T-cell (primary cell): ENCODE measurements around the gene CCL1. TPM values are rescaled to one million over a fixed set of nuclear protein-coding genes. Genes with fewer than 3 reads are reported as not detected.

Experiments used
- ATAC-seq, 4 experiments: fragments of 200-7000 bp in 3 of 4; fragments of 150-1000 bp in 1 of 4; cut with Tn5 transposase; replicated peaks in 1 of 4; 1 replicate in 3 of 4; 2 replicates in 1 of 4; pipeline ENCODE4 v1.10.0; 2021; ENCODE audit warnings: moderate library complexity in 3 of 4, mild to moderate bottlenecking in 2 of 4, moderate number of reproducible peaks in 1 of 4
- CTCF ChIA-PET, 2 donors: fragments of 300-600 bp; sonication (Branson Sonifier 250); formaldehyde crosslinking; loops; one replicate each; lab custom pipeline; 2022; ENCODE audit warnings: antibody characterized with exemption in 2 of 2; lab: Charles Lee
- POLR2A ChIA-PET, 2 donors: fragments of 300-600 bp; sonication (Branson Sonifier 250); formaldehyde crosslinking; loops; one replicate each; lab custom pipeline; 2022; ENCODE audit warnings: antibody characterized with exemption in 2 of 2; lab: Charles Lee
- DNase-seq, 35 experiments: peaks; one replicate each; pipeline versions ENCODE4 v3.0.0 to v3.0.0-alpha.2; 2013 to 2023
- H3K27ac ChIP-seq: one replicate; pipeline ENCODE4 v1.5.1; 2013; ENCODE audit warnings: low read length
- H3K27me3 ChIP-seq, 2 experiments: replicated peaks in 1 of 2; 1 replicate in 1 of 2; 2 replicates in 1 of 2; pipeline versions ENCODE4 v1.6.1 to v1.7.0; 2013; ENCODE audit warnings: low read length in 1 of 2, mixed read lengths in 1 of 2; ENCODE audit not compliant: control insufficient read depth in 2 of 2, insufficient read depth in 2 of 2; ENCODE audit errors: extremely low read depth in 1 of 2
- H3K36me3 ChIP-seq, 2 donors: 1 replicate in 1 of 2; 2 replicates in 1 of 2; pipeline versions ENCODE4 v1.6.1 to v1.7.0; 2013; ENCODE audit warnings: low read length in 1 of 2; ENCODE audit not compliant: control insufficient read depth in 2 of 2, insufficient read depth in 1 of 2; ENCODE audit errors: extremely low read depth in 1 of 2
- H3K4me1 ChIP-seq, 2 experiments: 1 replicate in 1 of 2; 2 replicates in 1 of 2; pipeline versions ENCODE4 v1.6.1 to v1.7.0; 2013; ENCODE audit warnings: low read length in 2 of 2, mixed read lengths in 1 of 2; ENCODE audit not compliant: insufficient read depth in 2 of 2, control insufficient read depth in 1 of 2; ENCODE audit errors: extremely low read depth in 1 of 2
- H3K4me3 ChIP-seq, 2 donors: 1 replicate in 1 of 2; 2 replicates in 1 of 2; pipeline versions ENCODE4 v1.5.1 to v1.7.0; 2013; ENCODE audit warnings: mild to moderate bottlenecking in 2 of 2, low read length in 1 of 2, moderate library complexity in 1 of 2; ENCODE audit not compliant: control insufficient read depth in 1 of 2; ENCODE audit errors: extremely low read depth in 1 of 2
- H3K9me3 ChIP-seq: 2 replicates; pipeline ENCODE4 v1.7.0; 2013
- H3K27ac Mint-ChIP-seq, 2 donors: one replicate each; pipeline ENCODE4 v1.8.0; 2020 to 2021; ENCODE audit warnings: mild to moderate bottlenecking in 2 of 2, mixed read lengths in 2 of 2
- H3K27me3 Mint-ChIP-seq, 2 donors: one replicate each; pipeline ENCODE4 v1.8.0; 2021 to 2022; ENCODE audit warnings: mixed read lengths in 2 of 2
- H3K36me3 Mint-ChIP-seq: one replicate; pipeline ENCODE4 v1.8.0; 2021; ENCODE audit warnings: mixed read lengths
- H3K4me1 Mint-ChIP-seq, 3 donors: one replicate each; pipeline ENCODE4 v1.8.0; 2020 to 2022; ENCODE audit warnings: mixed read lengths in 3 of 3, mild to moderate bottlenecking in 1 of 3
- H3K4me3 Mint-ChIP-seq, 3 donors: one replicate each; pipeline ENCODE4 v1.8.0; 2020 to 2022; ENCODE audit warnings: mild to moderate bottlenecking in 3 of 3, mixed read lengths in 3 of 3, moderate library complexity in 3 of 3
- H3K9me3 Mint-ChIP-seq, 3 donors: one replicate each; pipeline ENCODE4 v1.8.0; 2020 to 2022; ENCODE audit warnings: mixed read lengths in 3 of 3
- WGBS: methylation state at CpG from one replicate; pipeline ENCODE4 v1.1.5; 2013; ENCODE audit warnings: missing lambda C conversion rate; ENCODE audit not compliant: insufficient coverage; 5-methylcytosine and 5-hydroxymethylcytosine counted together
- total RNA-seq, 35 experiments: library from RNA in 6 of 35; stranded (reverse) in 6 of 35; fragments of 120-200 nt in 1 of 35; gene quantifications; one replicate each; pipeline versions ENCODE4 v1.2.1 to v1.2.4 and lab custom pipeline; 2013 to 2026

CCL1 gene
- total RNA-seq, 5 donors from 2014 or later (not counting 1 experiment from before 2014, with no cell fraction given), result not detected

DNA sequence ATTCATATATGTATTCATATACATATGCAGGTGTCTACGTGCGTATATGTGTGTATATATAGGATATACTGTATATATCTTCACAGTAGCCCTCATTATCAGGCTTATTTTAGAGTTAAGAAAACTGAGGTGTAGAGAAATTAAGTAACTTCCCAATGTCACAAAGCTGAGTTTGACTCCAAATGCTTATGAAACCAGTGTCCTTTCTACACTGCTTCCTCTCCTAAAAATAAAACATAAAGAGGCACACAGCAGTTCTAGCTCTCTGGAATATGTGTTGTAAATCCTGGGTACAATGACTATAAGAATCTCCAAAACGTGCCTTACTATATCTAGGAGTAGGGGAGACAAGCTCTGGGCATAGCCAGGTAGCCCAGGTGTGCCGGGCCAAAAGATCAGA, 40.0 kb upstream of the CCL1 start:
- no peak overlapping the region for H3K4me3 Mint-ChIP-seq
- Histone ChIP-seq H3K9me3 (no peaks in the 10 kb centered on the region), H3K4me1 (no peaks in the 10 kb centered on the region), H3K27me3 (peaks cover 0 to 7% of the 10 kb centered on the region in 2 experiments), H3K36me3 (no peaks in the 10 kb centered on the region), H3K4me3 (no peak overlapping the region), H3K27ac (no peak overlapping the region)
- H3K9me3 Mint-ChIP-seq, result no peaks in the 10 kb centered on the region
- H3K27me3 Mint-ChIP-seq, result peaks cover 3 to 12% of the 10 kb centered on the region in 2 donors
- ATAC-seq, result no peak
- WGBS, result 0% methylated on average over 1 of the region's 4 CpGs
- CTCF ChIA-PET, result no interaction called here
- H3K27ac Mint-ChIP-seq, result no peak overlapping the region
- peaks cover 0 to 2% (median 0%) of the 10 kb centered on the region in 3 donors for H3K4me1 Mint-ChIP-seq
- POLR2A ChIA-PET, result no interaction called here
- H3K36me3 Mint-ChIP-seq, result no peaks in the 10 kb centered on the region
- no peak for DNase-seq

DNA sequence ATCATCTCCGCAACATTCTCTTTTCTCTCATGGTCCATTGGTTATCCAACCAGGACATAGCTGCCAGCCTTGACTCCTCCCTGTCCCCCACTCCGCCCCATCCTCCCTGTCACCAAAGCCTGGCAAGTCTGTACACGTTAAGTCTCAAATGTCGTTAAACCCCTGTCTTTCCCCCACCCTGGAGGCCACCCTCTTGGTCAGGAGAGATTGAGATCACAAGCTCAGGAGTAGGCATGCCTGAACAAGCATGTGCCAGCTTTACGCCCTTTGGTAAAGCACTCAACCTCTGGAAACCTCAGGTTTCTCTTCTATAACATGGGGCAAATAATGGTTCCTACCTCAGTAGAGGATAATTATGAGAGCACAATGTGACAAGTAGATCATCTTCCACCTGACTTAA, 38.1 kb upstream of the CCL1 start:
- Mint-ChIP-seq H3K4me3 (no peak overlapping the region), H3K4me1 (peaks cover 0 to 2% (median 0%) of the 10 kb centered on the region in 3 donors), H3K9me3 (no peaks in the 10 kb centered on the region), H3K36me3 (no peaks in the 10 kb centered on the region), H3K27me3 (peaks cover 10 to 13% of the 10 kb centered on the region in 2 donors), H3K27ac (no peak overlapping the region)
- Histone ChIP-seq H3K4me1 (no peaks in the 10 kb centered on the region), H3K36me3 (no peaks in the 10 kb centered on the region), H3K27me3 (peaks cover 0 to 7% of the 10 kb centered on the region in 2 experiments), H3K27ac (no peak overlapping the region), H3K4me3 (no peak overlapping the region), H3K9me3 (no peaks in the 10 kb centered on the region)
- no peak for DNase-seq
- ChIA-PET POLR2A (no interaction called here), CTCF (no interaction called here)
- 96% methylated on average over 4 of the region's 5 CpGs for WGBS
- ATAC-seq, result no peak

DNA sequence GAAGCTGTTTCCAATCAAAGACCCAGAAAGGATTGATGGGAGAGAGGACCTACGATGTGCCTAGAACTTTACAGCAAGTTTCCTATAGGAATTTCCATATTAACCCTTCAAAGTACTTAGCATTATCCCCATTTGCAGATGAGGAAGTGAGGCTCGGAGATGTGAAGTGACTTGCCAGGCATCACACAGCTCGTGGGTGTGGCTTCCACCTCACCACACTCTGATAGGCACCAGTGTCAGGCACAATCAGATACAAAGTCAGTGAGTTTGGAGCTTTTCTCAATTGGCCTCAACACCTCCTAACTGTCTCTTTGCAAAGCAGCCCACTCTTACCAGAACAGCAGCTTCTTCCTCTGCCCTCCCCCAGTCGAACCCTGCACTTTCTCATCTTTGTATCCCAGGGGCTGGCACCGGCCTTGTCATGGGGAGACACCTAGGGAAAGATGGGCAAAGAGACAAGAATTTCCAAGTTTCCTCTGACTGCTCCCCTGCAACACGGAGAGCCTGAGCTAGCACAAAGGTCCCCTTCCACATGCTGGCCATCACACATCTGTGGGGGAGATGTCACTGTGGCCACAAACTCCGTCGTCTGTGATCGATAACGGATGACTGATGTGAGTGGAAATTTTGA, 37.4 kb upstream of the CCL1 start:
- POLR2A ChIA-PET, result no interaction called here
- no peaks in the 10 kb centered on the region for H3K36me3 ChIP-seq
- WGBS, result 67% methylated on average over 2 of the region's 10 CpGs
- Mint-ChIP-seq H3K9me3 (no peaks in the 10 kb centered on the region), H3K27ac (no peak overlapping the region), H3K4me1 (peaks cover 0 to 2% (median 0%) of the 10 kb centered on the region in 3 donors), H3K4me3 (no peak overlapping the region), H3K27me3 (peaks cover 10 to 13% of the 10 kb centered on the region in 2 donors), H3K36me3 (no peaks in the 10 kb centered on the region)
- H3K9me3 ChIP-seq, result no peaks in the 10 kb centered on the region
- H3K27me3 ChIP-seq, result peaks cover 0 to 7% of the 10 kb centered on the region in 2 experiments
- H3K4me3 ChIP-seq, result no peak overlapping the region
- CTCF ChIA-PET, result no interaction called here
- no peak overlapping the region for H3K27ac ChIP-seq
- ATAC-seq (no peak), DNase-seq (no peak)
- H3K4me1 ChIP-seq, result no peaks in the 10 kb centered on the region

DNA sequence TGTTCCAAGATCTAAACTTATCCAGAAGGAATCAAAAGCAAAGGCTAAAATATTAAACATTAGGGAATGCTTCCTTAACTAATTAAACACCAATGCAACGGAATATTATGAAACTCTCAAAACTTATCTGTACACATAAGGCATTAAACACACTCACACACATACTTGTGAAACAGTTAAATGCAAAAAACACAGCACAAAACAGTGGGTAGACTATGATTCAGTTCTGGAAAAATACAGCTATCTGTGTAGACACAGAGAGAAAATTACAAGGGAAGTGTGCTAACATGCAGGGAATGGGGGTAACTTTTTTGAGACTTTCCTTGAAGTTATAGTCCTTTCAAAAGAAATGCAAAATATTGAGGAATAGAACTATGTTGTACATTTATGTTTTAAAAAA, 36.7 kb upstream of the CCL1 start:
- POLR2A ChIA-PET, result interaction anchor here in 1 of 2 donors (0.7 kb wide), 1 partner anchor 28 kb away, joined by 3 read pairs; no protein-coding TSS in a partner anchor
- WGBS, result no CpG with 5 or more reads among the region's 1 CpG

DNA sequence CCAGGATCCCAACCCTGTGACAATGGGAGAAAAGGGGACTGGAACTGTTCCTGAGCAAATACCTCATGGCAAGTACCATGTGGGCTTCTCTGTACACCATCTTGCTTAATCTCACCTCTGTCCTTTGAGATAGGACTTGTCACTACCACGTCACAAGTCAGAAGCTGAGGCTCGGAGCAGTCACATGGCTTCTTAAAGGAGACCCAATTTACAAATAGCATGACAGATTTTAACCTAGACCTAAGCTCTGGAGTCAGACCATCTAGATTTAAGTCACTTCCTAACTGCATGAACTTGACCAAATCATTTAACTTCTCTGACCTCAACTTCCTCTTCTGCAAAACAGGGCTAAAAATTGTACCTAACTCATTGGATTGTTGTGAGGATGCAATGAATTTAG, 36.0 kb upstream of the CCL1 start:
- CTCF ChIA-PET, result no interaction called here
- Histone ChIP-seq H3K27me3 (peaks cover 0 to 7% of the 10 kb centered on the region in 2 experiments), H3K27ac (no peak overlapping the region), H3K36me3 (no peaks in the 10 kb centered on the region), H3K9me3 (no peaks in the 10 kb centered on the region), H3K4me1 (no peaks in the 10 kb centered on the region), H3K4me3 (no peak overlapping the region)
- H3K9me3 Mint-ChIP-seq, result no peaks in the 10 kb centered on the region
- DNase-seq (no peak), ATAC-seq (no peak)
- H3K27ac Mint-ChIP-seq, result no peak overlapping the region
- peaks cover 0 to 2% (median 0%) of the 10 kb centered on the region in 3 donors for H3K4me1 Mint-ChIP-seq
- H3K4me3 Mint-ChIP-seq, result no peak overlapping the region
- peaks cover 10 to 14% of the 10 kb centered on the region in 2 donors for H3K27me3 Mint-ChIP-seq
- 33% methylated on average over 2 of the region's 2 CpGs for WGBS
- POLR2A ChIA-PET, result no interaction called here
- H3K36me3 Mint-ChIP-seq, result no peaks in the 10 kb centered on the region

More for the DNA sequence above, 36.7 kb upstream of the CCL1 start:
- H3K4me1 Mint-ChIP-seq, result peaks cover 0 to 2% (median 0%) of the 10 kb centered on the region in 3 donors
- ATAC-seq, result no peak
- Histone ChIP-seq H3K36me3 (no peaks in the 10 kb centered on the region), H3K4me3 (no peak overlapping the region), H3K27me3 (peaks cover 0 to 7% of the 10 kb centered on the region in 2 experiments), H3K9me3 (no peaks in the 10 kb centered on the region), H3K27ac (no peak overlapping the region), H3K4me1 (no peaks in the 10 kb centered on the region)
- H3K9me3 Mint-ChIP-seq, result no peaks in the 10 kb centered on the region
- H3K27ac Mint-ChIP-seq, result no peak overlapping the region
- H3K27me3 Mint-ChIP-seq, result peaks cover 10 to 13% of the 10 kb centered on the region in 2 donors
- no peak for DNase-seq
- CTCF ChIA-PET, result no interaction called here
- H3K4me3 Mint-ChIP-seq, result no peak overlapping the region
- H3K36me3 Mint-ChIP-seq, result no peaks in the 10 kb centered on the region

DNA sequence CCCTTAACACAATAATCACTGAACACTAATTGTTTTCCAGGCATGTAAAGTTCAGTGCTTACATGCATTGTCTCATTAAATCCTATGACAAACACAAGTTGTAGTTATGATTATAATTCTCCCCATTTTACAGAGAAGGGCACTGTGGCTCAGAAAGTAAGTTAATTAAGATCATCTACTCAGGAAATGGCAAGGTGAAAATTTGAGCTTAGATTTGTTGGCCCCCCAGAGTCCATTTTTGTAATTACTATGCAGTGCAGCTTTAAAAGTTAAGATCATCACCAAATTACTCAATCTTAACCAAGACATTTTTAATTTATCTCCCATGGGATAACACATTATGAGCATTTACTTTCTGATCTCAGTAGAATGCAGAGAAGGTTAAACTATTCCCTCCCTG, 34.2 kb upstream of the CCL1 start:
- H3K27me3 ChIP-seq, result peaks cover 0 to 7% of the 10 kb centered on the region in 2 experiments
- Mint-ChIP-seq H3K4me1 (peaks cover 0 to 2% (median 0%) of the 10 kb centered on the region in 3 donors), H3K27me3 (peaks cover 10 to 16% of the 10 kb centered on the region in 2 donors), H3K4me3 (no peak overlapping the region), H3K27ac (no peak overlapping the region), H3K36me3 (no peaks in the 10 kb centered on the region), H3K9me3 (no peaks in the 10 kb centered on the region)
- ATAC-seq (no peak), DNase-seq (no peak)
- no peaks in the 10 kb centered on the region for H3K36me3 ChIP-seq
- no peak overlapping the region for H3K27ac ChIP-seq
- CTCF ChIA-PET, result no interaction called here
- H3K4me1 ChIP-seq, result no peaks in the 10 kb centered on the region
- no peak overlapping the region for H3K4me3 ChIP-seq
- no peaks in the 10 kb centered on the region for H3K9me3 ChIP-seq
- POLR2A ChIA-PET, result no interaction called here
